D721Med (cell line): Measurements from ENCODE around the gene POU3F1.

ENCODE experiments used
- DNase-seq: peaks from one replicate; pipeline ENCODE4 v3.0.0; 2011; ENCODE audit warnings: low spot score; ENCODE audit not compliant: insufficient read length
- FAIRE-seq: peaks from 2 replicates; lab custom pipeline; 2011; peaks lifted over from hg19 to GRCh38; lab: Jason Lieb, UNC
- TF ChIP-seq, protein P1 (sequence below): IDR thresholded peaks from 2 replicates; pipeline ENCODE4 v1.5.1; 2012; ENCODE audit warnings: mild to moderate bottlenecking, control low read depth; ENCODE audit not compliant: insufficient read depth; ENCODE audit errors: missing control alignments

The POU3F1 gene

GRCh38 chr1:38074302-38074677 lies 27.7 kb upstream of the POU3F1 start:
- no peak for DNase-seq
- TF ChIP-seq, protein P1, sequence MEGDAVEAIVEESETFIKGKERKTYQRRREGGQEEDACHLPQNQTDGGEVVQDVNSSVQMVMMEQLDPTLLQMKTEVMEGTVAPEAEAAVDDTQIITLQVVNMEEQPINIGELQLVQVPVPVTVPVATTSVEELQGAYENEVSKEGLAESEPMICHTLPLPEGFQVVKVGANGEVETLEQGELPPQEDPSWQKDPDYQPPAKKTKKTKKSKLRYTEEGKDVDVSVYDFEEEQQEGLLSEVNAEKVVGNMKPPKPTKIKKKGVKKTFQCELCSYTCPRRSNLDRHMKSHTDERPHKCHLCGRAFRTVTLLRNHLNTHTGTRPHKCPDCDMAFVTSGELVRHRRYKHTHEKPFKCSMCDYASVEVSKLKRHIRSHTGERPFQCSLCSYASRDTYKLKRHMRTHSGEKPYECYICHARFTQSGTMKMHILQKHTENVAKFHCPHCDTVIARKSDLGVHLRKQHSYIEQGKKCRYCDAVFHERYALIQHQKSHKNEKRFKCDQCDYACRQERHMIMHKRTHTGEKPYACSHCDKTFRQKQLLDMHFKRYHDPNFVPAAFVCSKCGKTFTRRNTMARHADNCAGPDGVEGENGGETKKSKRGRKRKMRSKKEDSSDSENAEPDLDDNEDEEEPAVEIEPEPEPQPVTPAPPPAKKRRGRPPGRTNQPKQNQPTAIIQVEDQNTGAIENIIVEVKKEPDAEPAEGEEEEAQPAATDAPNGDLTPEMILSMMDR = no peak
- FAIRE-seq = no peak

DNA sequence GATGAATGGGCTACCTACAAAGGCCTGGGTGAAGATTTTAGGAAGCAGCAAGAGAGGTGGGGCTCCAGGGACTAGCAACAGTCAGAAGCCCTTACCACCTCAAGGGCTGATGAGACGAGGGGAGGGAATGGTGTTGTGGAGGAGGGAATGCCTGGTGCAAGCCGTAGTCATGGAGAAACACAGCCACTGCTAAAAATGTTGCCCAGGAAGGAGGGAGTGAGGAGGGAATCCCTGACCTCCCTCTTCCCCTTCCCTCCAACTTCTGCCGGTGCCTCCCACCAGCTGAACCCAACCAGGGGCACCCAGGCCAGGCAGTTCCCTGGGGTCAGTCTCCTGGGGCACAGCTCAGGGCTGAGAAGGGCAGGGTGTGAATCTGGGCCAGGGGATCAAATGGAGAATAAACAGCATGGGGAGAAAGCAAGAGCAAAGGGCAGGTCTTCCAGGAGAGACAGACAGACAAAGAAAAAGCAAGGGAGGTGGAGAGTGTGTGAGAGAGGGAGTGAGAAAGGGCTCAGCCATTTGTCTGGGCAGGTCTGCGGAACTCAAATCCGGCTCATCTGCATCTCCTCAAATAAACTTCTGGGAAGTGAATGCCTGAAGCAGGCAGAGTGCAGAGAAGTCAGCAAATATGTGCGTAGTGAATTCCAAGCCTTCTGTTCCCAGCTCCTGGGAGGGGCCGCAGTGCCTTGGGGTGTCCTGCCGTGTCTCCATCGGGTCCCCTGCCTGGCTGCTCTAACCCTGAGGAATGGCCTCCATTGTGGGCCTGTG lies 27.1 kb upstream of the POU3F1 start:
- no peak for FAIRE-seq
- TF ChIP-seq, protein P1 = no peak
- no peak for DNase-seq

- DNase-seq (no peak), FAIRE-seq (no peak)
- TF ChIP-seq, protein P1 = no peak
These were observed 26.3 kb upstream of the POU3F1 start for GRCh38 chr1:38072858-38073257.

GRCh38 chr1:38071312-38072256 lies 25.0 kb upstream of the POU3F1 start:
- FAIRE-seq (no peak), DNase-seq (no peak)
- TF ChIP-seq, protein P1 = peak; percentile 45

- no peak for DNase-seq
- TF ChIP-seq, protein P1 = no peak
- FAIRE-seq = no peak
These were observed 22.4 kb upstream of the POU3F1 start for GRCh38 chr1:38068980-38069340.

- DNase-seq = no peak
- TF ChIP-seq, protein P1 = no peak
- no peak for FAIRE-seq
These were observed 21.8 kb upstream of the POU3F1 start for GRCh38 chr1:38068220-38068979.
